ENCODE measurements around the gene FZD2.
A peak's percentile ranks its signal among the peaks of the same experiment; 100 is the strongest.
"Not testable (repeated sequence)": the region's sequence is repeated elsewhere in the genome, so short reads cannot be mapped to it uniquely, and the experiment has no call there.

Gene FZD2

DNA sequence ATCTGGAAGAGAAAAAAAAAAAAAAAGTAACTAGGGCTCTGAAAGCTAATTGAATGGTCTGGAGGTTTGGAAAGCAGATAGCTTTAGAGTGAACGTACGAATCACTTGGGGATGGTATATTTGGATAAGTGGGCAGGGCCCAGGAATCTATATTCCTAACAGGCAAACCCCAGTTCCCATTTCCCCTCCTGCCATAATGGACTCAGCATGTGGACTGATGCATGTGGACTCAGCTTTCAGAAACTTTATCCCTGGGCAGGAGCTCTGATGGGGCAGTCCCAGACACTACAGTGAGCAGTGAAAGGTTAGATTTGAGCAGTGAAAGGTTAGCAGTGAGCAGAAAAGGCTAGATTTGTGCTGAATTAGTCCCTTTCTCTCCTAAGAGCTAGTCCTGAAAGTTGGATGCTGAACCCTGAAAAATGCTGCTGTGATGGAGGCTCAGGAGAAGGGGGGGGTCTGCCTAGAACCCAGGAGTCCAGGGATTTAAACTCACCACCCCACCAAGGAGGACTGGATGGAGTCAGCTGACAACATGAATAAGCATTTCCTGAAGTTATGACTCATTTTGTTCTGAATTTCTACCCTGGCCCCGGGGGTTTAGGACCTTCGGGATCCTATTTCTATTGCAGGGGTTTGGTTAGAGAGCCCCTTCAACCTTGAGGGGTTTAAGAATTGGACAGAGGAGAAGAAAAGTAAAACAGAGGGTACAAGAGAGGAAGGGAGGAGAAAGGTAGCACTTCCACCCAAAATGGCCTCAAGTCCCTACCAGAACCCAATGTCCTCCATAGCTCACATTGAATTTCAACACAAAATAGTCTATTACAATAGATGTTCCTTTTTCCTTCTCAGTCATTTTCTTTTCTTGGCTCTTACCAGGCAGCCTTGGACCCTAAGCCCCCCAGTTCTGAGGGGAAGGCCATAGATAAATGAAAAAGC, 10.3 kb upstream of the FZD2 start:
- no peak for DNase-seq (ENCODE audit: low read depth in 2 of 3, low spot score in 2 of 3)

DNA sequence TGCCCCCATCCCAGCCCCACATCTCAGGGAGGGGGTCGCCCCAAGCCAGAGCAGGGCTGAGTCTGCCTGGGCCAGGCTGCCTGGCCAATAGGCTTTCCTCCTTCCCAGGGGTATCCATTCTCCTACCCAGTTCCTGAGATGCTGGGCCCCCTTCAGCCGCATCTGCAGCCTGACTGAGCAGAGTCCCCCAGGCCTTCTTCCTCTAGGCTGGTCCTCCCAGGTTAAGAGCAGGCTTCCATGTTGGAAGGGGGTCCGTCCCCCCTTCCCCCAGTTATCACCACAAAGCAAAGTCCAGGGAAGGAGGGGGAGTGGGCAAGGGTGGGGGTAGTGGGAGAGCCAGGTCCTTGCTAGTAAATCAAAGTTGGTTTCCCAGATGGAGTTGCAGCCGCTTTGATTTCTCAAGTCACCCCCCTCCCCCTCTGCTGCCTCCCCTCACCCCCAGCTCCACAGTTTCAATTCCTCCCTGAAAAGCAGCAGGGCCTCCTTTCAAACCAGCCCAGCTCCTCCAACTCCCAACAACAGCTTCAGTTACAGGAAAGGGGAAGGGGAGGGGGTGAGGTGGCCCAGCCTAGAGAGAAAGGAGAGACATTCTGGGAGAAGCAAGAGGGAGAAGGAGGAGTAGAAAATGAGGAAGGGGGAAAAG, 9.5 kb upstream of the FZD2 start:
- no peak for DNase-seq (ENCODE audit: low read depth in 2 of 3, low spot score in 2 of 3)

DNA sequence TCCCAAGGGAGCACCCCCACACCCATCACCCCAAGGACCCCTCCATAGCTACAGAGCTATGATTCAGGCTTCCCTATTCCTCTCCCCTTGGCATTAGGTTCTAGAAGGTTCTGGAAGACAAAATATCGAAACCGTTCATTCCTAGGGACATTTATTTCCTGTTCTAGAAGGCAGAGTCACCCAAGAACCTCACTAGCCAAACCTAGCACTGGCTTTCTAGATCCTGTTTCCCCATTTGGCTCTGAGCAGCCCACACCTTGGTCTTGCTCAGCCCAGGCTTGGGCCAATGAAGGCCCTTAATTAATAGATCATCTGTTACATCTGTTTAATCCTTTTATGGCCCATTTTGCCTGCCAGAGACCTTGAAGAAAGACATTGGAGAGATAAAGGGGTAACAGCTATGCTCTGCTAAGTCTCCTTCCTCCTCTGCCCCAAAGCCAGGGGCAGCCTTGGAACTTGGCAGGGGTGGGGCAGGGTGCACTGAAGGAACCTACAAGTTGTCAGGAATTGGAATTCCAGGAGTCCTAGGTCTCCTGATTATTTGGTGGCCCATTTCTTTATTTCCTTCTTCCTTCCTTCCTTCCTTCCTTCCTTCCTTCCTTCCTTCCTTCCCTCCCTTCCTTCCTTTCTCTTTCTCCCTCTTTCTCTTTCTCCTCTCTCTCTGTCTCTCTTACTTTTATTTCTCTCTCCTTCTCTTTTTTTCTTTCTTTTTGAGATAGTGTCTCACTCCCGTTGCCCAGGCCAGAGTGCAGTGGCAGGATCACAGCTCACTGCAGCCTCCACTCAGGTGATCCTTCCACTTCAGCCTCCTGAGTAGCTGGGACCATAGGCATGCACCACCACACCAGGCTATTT, 8.7 kb upstream of the FZD2 start:
- DNase-seq (ENCODE audit: low read depth in 2 of 3, low spot score in 2 of 3) = no peak

DNA sequence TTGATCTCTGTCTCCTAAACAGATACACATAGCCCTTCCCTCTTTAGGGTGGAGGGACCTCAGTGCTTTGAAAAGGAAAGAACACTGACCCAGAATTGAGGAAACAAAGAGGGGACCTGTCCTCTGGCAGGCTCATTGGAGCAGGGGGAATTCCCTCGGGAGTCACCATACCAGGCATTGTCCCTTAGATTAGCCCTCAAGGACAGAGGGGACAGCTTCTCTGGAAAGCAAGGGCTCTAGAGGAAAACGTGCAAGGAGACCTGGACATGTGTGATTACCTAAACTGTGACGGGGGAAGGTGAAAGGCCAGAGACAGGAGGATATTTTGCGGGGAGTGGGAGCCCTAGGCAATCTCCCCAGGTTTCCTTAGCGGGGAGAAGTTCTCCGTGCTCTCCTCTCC, 7.6 kb upstream of the FZD2 start:
- DNase-seq (ENCODE audit: low read depth in 2 of 3, low spot score in 2 of 3) = no peak

DNA sequence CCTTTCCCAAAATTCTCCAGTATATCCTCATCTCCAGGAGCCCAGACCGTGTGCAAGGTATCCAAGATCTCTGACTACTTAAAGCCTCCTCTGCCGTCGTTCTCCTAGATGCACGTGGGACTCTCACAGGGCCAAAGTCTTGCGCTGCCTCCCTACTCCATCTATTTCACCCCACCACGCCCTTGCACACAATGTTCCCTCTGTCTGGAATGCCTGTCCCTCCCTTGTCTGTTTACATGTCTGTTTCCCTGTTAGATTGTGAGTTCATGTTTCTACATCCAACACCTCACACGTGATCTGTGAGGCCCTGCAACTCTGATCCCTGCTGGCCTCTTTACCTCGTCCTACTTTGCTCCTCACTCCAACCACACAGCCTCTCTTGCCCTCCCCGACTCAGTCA, 4.9 kb upstream of the FZD2 start:
- no peak for DNase-seq (ENCODE audit: low read depth in 2 of 3, low spot score in 2 of 3)

DNA sequence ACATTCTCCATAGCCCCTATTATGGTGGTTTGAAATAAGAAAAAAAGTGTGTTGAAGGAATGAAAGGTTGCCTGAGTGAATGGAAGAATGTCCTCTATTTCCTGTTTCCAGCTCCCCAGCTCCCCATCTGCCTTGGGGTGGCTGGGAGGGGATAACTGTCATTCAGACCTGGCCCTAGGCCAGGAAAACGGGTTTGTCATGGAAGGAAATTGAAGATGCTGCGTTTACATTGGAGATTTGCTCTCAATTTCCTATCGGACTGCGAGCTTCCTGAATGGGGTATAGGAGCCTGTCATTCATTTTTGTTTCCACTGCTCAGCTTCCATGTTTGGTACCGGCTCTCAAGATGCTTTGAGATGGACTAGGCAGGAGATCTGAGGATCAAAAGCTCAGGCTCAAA, 2.2 kb upstream of the FZD2 start:
- DNase-seq (ENCODE audit: low read depth in 2 of 3, low spot score in 2 of 3) = no peak

DNA sequence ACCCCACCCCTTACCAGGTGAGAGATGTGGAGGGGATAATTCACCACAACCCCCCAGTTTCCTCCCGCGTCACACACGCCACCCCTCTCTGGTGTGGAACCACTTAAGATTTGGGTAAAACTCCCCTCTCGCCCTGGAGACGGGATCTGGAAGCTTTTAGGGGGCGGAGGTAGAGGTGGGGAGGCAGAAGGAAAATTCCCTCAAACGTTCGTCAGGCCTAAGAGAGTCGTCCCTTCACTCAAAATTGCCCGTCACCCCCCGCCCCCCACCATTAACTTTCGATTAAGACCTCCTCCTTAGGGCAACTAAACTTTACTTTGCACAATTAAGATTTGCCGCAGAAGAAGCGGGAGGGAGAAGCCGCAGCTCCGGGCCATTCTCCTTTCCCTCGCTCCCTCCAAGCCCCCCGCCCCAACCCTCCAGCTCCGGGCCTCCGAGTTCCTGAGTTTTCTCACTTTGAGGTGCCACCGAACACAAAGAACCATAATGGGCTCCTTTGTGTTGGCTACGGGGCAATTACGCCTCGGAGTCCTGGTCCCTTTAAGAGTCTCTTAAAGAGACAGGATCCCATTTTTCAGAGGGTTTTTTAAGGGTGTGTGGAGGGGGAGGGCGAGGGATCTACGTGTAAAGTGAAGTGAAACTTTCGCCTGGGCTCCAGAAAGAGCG, 985 bp upstream of the FZD2 start:
- no peak for DNase-seq (ENCODE audit: low read depth in 2 of 3, low spot score in 2 of 3)

DNA sequence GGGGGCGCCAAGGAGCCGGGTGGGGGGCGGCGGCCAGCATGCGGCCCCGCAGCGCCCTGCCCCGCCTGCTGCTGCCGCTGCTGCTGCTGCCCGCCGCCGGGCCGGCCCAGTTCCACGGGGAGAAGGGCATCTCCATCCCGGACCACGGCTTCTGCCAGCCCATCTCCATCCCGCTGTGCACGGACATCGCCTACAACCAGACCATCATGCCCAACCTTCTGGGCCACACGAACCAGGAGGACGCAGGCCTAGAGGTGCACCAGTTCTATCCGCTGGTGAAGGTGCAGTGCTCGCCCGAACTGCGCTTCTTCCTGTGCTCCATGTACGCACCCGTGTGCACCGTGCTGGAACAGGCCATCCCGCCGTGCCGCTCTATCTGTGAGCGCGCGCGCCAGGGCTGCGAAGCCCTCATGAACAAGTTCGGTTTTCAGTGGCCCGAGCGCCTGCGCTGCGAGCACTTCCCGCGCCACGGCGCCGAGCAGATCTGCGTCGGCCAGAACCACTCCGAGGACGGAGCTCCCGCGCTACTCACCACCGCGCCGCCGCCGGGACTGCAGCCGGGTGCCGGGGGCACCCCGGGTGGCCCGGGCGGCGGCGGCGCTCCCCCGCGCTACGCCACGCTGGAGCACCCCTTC, 484 bp downstream of the FZD2 start:
- DNase-seq (ENCODE audit: low read depth in 2 of 3, low spot score in 2 of 3) = peak in 2 of 3 experiments; percentile 5 to 9

DNA sequence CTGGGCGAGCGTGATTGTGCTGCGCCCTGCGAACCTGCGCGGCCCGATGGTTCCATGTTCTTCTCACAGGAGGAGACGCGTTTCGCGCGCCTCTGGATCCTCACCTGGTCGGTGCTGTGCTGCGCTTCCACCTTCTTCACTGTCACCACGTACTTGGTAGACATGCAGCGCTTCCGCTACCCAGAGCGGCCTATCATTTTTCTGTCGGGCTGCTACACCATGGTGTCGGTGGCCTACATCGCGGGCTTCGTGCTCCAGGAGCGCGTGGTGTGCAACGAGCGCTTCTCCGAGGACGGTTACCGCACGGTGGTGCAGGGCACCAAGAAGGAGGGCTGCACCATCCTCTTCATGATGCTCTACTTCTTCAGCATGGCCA, 1.0 kb downstream of the FZD2 start:
- no peak for DNase-seq (ENCODE audit: low read depth in 2 of 3, low spot score in 2 of 3)

DNA sequence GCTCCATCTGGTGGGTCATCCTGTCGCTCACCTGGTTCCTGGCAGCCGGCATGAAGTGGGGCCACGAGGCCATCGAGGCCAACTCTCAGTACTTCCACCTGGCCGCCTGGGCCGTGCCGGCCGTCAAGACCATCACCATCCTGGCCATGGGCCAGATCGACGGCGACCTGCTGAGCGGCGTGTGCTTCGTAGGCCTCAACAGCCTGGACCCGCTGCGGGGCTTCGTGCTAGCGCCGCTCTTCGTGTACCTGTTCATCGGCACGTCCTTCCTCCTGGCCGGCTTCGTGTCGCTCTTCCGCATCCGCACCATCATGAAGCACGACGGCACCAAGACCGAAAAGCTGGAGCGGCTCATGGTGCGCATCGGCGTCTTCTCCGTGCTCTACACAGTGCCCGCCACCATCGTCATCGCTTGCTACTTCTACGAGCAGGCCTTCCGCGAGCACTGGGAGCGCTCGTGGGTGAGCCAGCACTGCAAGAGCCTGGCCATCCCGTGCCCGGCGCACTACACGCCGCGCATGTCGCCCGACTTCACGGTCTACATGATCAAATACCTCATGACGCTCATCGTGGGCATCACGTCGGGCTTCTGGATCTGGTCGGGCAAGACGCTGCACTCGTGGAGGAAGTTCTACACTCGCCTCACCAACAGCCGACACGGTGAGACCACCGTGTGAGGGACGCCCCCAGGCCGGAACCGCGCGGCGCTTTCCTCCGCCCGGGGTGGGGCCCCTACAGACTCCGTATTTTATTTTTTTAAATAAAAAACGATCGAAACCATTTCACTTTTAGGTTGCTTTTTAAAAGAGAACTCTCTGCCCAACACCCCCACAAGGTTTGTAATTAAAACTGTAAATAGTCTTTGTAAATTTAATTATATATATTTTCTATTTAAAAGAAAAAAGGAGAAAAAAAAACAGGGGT, 1.7 kb downstream of the FZD2 start:
- no peak for DNase-seq (ENCODE audit: low read depth in 2 of 3, low spot score in 2 of 3)

DNA sequence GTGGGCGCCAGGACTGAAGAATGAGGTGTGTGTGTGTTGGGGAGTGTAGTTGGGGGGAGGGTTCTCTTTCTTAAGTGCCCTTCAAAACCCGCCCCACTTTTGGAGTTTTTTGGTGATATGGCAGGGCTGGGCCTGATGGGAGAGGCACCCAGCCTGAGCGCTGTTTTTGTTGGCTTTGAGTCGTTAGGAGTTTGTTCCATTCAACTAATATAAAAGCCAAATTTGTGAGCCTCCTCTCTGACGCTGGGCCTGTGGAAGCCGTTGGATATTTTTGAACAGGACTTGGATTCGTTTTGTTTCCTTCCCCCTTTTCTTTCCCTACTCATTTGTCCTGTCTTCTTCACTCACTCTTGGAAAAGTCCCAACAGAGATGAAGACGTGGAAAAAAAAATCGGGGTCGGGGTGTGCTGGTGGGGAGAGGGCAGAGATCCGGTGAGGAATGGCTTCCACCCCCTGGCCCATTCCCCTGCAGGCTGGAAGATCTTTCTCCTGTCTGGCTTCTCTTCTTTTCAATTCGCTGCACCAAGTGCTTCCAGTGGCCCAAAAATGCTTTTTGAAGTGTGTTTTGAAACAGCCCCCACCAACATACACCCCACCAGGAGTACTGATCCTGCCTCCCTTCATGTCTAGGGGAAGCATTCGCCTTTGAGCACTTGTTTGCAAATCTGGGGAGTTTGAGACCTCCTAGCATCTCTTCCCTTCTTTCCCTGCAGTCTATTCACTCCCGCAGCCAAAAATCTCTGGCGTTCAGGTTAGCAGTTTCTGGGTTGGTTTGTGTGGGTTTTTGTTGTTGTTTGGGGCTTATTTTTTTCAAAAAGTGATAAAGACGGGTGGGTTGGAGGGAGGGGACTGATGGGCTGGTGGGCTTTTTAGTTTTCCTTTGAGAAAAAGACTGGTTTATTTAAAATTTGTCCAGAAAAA, 2.6 kb downstream of the FZD2 start:
- DNase-seq (ENCODE audit: low read depth in 2 of 3, low spot score in 2 of 3) = no peak

DNA sequence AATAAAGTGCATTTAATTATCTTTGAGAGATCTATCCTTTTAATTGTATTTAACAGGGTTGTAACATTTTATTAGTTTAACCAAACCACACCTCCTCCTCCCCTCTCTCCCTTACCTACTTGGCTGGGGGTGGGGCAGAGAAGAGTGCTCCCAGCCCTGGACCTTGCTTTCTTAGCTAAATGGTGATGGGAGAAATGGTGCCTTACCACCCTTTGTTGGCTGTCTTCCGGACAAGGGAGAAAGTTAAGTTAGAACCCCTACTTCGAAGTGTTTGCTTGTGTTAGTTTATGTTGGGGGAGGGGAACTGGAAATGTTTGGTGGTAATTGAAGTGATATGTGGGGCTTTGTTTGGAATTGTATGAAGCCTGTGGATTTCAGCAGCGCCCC, 3.9 kb downstream of the FZD2 start:
- no peak for DNase-seq (ENCODE audit: low read depth in 2 of 3, low spot score in 2 of 3)

DNA sequence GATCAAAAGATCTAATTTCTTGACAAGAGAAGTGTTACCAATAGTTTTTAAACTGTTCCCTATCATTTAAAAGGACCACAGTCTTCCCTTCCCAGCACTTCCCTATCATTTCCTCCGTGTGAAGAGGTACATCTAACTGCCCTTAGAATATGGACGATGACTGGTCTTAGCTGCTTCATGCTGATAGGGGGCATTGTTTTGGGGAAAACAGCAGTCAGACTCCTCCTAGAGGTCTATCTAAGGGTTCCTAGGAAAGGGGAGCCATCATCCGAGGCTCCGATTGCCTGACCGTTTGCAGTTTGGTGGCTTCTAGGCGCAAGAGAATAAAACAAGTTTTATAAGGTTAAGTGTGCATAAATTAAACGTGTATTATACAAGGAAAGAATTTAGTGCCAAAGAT, 7.1 kb downstream of the FZD2 start:
- no peak for DNase-seq (ENCODE audit: low read depth in 2 of 3, low spot score in 2 of 3)

DNA sequence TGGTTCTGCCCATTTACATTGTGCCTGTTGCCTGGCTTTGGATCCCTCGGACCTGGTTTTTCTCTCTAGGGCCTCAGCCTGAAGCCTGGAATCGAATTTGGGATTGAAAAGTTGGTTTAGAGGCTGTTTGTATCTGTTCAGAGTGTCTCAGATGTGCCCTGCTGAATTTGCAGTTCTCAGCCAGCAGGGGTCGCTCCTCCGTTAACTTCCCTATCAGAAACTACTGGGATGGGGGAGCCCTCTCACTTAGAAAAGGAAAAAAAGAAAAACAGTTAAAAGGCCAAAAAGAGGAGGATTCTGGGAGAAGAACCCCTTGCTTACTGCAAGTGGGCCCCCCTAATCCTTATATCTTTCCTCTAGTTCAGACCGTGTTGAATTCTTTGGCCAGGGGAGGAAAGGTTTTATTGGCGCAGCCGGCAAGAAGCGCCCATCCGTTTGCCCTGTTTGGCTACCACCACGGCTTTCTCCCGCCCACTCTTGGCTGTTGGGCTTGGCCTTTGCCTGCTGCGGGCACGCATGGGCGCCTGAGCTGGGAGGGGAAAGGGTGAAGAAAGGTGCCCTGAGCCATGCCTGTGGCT, 8.7 kb downstream of the FZD2 start:
- DNase-seq (ENCODE audit: low read depth in 2 of 3, low spot score in 2 of 3) = no peak

DNA sequence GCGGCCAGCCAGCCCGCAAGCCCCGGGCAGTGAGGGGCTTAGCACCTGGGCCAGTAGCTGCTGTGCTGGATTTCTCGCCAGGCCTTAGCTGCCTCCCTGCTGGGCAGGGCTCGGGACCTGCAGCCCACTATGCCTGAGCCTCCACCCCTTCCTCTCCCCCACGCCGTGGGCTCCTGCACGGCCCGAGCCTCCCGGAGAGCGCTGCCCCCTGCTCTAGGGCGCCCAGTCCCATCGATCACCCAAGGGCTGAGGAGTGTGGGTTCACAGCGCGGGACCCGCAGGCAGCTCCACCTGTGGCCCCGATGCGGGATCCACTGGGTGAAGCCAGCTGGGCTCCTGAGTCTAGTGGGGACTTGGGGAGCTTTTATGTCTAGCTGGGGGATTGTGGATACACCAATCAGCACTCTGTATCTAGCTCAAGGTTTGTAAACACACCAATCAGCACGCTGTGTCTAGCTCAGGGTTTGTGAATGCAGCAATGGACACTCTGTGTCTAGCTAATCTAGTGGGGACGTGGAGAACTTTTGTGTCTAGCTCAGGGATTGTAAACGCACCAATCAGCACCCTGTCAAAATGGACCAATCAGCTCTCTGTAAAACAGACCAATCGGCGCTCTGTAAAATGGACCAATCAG, 11.1 kb downstream of the FZD2 start:
- DNase-seq (ENCODE audit: low read depth in 2 of 3, low spot score in 2 of 3) = not testable (repeated sequence)

DNA sequence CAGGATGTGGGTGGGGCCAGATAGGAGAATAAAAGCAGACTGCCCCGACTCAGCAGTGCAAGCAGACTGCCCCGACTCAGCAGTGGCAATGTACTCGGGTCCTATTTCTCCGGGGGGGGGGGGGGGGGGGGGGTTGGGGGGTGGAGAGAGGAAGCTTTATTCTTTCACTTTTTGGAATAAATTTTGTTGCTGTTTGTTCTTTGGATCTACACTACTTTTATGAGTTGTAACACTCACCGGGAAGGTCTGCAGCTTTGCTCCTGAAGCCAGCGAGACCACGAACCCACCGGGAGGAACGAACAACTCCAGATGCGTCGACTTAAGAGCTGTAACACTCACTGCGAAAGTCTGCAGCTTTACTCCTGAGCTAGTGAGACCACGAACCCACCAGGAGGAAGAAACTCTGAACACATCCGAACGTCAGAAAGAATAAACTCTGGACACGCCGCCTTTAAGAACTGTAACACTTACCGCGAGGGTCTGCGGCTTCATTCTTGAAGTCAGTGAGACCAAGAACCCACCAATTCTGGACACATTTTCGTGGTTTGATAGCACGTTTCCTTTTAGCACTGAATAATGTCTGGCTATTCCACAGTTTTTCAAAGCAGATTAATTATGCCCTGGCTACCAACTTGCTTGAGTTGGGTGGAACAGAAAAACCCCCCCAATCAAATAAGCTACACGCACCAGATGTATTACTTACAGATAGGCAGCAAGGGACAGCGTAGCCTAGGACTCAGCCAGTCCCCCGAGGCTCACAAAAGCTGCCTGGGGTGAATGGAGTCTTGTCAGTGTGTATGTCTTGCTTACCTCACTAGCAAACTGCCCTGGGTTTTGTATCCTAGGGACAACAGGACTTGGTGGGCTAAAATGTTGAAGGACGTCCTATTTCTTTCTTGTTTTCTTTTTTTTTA, 11.9 kb downstream of the FZD2 start:
- no peak for DNase-seq (ENCODE audit: low read depth in 2 of 3, low spot score in 2 of 3)

DNA sequence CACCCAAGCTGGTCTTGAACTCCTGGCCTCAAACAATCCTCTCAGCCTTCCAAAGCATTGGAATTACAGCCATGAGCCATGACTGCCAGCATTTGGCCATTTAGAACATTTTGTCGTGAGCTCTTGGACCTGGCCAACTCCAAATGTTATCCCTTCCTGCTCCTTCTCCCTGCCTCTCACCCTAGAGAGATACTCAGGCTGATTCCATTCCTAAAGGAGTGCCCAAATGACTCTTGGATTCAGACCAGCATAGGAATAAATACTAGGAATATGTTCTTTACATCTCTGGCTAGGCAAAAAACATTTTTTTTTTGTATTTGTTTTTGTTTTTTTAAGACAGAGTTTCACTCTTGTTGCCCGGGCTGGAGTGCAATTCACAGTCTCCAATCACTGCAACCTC, 15.5 kb downstream of the FZD2 start:
- no peak for DNase-seq (ENCODE audit: low read depth in 2 of 3, low spot score in 2 of 3)
